HG03025 (cell line): ENCODE measurements around the gene MINDY2.
"Not testable (repeated sequence)": the region's sequence is repeated elsewhere in the genome, so short reads cannot be mapped to it uniquely, and the experiment has no call there.

ENCODE experiments used
- ATAC-seq: cut with Tn5 transposase; IDR thresholded peaks from one replicate; pipeline ENCODE4 v1.9.1; 2021; ENCODE audit warnings: mild to moderate bottlenecking, moderate library complexity; ENCODE audit not compliant: unreplicated experiment, low FRiP score

MINDY2 gene

GRCh38 chr15:58795825-58796224 lies 24.7 kb downstream of the MINDY2 start:
- no peak for ATAC-seq

- ATAC-seq, result no peak
These were observed 26.4 kb downstream of the MINDY2 start for GRCh38 chr15:58797505-58797904.

- ATAC-seq, result no peak
These were observed 34.0 kb downstream of the MINDY2 start for GRCh38 chr15:58805095-58805494.

GRCh38 chr15:58823267-58823666 lies 52.2 kb downstream of the MINDY2 start:
- ATAC-seq, result not testable (repeated sequence)

GRCh38 chr15:58830556-58830955 lies 59.5 kb downstream of the MINDY2 start:
- no peak for ATAC-seq

GRCh38 chr15:58833681-58834426 lies 62.8 kb downstream of the MINDY2 start:
- not testable (repeated sequence) for ATAC-seq

- ATAC-seq, result no peak
These were observed 68.4 kb downstream of the MINDY2 start for GRCh38 chr15:58839485-58839884.

- no peak for ATAC-seq
These were observed 68.9 kb downstream of the MINDY2 start for GRCh38 chr15:58840048-58840447.

- ATAC-seq, result no peak
These were observed 71.8 kb downstream of the MINDY2 start for GRCh38 chr15:58842713-58843396.

GRCh38 chr15:58851205-58851604 lies 80.1 kb downstream of the MINDY2 start:
- not testable (repeated sequence) for ATAC-seq

- no peak for ATAC-seq
These were observed 81.2 kb downstream of the MINDY2 start for GRCh38 chr15:58852347-58852746.

- no peak for ATAC-seq
These were observed 83.5 kb downstream of the MINDY2 start for GRCh38 chr15:58854593-58854992.

- no peak for ATAC-seq
These were observed 85.0 kb downstream of the MINDY2 start for GRCh38 chr15:58856086-58856485.

- ATAC-seq, result not testable (repeated sequence)
These were observed 85.5 kb downstream of the MINDY2 start for GRCh38 chr15:58856621-58857020.

GRCh38 chr15:58862326-58862725 lies 91.2 kb downstream of the MINDY2 start:
- ATAC-seq, result no peak

- ATAC-seq, result no peak
These were observed 93.7 kb downstream of the MINDY2 start for GRCh38 chr15:58864602-58865424.

- no peak for ATAC-seq
These were observed 94.4 kb downstream of the MINDY2 start for GRCh38 chr15:58865425-58865880.

- no peak for ATAC-seq
These were observed 96.8 kb downstream of the MINDY2 start for GRCh38 chr15:58867926-58868325.

- no peak for ATAC-seq
These were observed 99.3 kb downstream of the MINDY2 start for GRCh38 chr15:58870451-58870850.

- no peak for ATAC-seq
These were observed 102.2 kb downstream of the MINDY2 start for GRCh38 chr15:58873267-58873666.

GRCh38 chr15:58875343-58875742 lies 104.2 kb downstream of the MINDY2 start:
- ATAC-seq, result no peak
